GM21447 (cell line): ENCODE results near the gene OSBPL10.
"Not testable (repeated sequence)": the region's sequence is repeated elsewhere in the genome, so short reads cannot be mapped to it uniquely, and the experiment has no call there.

Experiments
- ATAC-seq: cut with Tn5 transposase; IDR thresholded peaks from one replicate; pipeline ENCODE4 v1.9.1; 2021; ENCODE audit not compliant: unreplicated experiment

Gene OSBPL10

DNA sequence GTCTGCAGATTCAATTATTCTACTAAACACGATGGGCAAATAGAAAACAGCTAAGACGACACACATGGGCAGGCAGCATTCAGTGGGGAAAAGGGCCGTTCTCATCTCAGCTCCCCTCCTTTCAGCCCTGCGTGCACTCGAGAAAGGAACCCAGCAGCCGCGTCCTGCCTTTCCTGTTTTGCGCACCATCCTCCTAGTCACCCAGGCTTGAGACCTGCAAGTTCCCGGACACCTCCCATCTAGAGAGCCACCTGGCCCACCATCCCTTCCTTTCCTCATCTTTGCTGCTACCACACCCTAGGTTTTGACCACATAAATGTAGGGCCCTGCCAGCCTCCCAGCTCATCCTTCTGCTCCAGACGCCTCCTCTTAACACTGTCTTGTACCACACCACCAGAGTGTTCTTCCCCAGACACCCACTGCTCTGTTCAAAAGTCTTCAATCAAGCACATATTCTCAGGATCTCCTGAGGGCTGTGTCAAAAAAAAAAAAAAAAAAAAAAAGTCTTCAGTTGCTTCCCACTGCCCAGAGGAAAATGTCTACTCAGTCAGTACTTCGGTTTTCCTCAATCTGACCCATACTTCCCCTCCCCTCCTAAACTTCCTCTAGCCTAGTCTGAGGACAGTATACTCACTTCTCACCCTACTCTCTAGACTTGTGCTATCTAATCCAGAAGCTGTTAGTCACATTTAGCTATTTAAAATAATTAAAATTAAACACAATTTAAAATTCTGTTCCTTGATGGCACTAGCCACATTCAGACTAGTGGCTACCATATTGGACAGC is 266.4 kb downstream of the OSBPL10 start:
- ATAC-seq, result no peak

DNA sequence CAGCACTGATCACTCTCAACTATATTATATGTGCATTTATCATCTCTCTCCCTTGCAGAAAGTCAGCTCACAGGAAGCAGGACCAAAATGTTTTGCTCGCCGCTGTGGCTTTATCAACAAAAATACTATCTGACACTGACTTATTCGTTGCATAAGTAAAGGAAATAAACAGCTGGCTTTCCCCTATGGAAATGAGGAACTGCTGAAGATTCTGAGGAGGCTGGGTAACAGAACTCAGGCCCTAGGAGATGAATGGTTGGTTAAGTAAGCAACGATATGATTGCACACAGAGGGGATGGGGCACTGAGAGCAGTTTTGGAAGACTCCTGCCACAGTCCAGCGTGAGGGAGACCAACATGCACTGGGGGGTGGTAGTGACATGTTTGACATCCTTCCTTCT is 267.2 kb downstream of the OSBPL10 start:
- no peak for ATAC-seq

DNA sequence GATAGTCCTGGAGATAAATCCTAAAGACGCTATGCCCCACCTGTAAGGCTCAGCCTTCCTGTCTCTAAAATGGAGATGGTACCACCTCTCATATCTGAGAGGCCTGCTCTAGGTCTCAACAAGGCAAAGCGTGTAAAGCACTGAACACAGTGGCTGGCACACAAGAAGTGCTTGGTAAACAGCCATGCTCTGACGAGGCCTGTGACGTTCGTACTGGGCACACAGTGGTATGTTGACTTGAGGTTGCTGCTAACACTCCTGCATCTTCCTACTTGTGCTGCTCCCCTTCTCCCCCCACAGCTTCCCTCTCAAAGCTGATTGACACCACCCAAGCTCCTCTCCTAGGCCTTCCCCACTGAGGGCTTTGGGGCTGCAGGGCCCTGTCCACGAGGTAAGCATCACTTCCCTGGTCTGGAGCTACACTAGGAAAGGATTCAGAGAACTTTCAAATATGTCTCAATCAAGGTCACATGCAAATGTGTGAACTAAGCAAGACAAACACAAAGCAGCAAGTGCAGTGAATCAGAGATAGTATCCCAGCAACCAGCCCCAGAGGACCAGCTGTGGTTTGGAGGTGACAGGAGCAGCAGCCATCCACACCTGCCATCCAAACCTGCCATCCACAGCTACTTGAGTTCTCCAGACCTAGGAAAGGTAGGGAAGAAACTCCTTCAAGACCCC is 270.8 kb downstream of the OSBPL10 start:
- no peak for ATAC-seq

DNA sequence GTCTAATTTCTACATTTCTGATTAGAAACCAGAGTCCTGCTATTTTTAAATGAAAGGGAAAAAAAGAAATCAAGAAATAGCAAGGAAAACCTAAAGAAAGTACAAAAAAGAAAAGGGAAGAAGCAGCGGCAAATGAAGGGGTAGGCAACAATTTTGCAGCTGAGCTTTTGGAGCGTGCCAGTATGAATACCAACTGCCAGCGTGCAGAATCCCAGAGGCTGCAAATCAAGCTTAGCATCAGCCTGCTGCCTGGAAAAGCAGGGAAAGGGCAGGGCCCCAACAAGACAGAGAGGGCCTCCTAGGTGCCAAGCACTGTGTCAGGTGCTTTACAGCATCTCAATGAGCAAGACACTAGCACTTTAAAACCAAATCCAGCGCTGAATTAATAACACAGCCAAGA is 271.5 kb downstream of the OSBPL10 start:
- ATAC-seq, result no peak

DNA sequence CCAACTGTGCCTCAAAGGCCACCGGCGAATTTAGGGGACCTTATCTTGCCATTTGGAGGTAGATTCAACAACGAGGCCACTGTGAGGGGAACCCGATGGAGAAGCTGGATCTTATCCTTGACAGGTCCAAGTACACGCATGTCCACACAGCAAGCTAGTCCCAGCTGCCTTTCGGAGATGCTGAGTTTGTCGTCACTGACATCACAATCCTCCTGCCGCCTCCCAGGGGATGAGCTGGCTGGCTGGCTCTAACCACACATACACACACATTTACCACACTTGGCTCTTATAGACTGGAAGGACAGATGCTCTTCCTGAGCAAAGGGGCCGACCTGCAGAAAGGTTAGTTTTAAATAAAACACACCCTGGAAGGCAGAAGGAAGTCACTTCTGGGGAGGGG is 272.1 kb downstream of the OSBPL10 start:
- ATAC-seq, result no peak

DNA sequence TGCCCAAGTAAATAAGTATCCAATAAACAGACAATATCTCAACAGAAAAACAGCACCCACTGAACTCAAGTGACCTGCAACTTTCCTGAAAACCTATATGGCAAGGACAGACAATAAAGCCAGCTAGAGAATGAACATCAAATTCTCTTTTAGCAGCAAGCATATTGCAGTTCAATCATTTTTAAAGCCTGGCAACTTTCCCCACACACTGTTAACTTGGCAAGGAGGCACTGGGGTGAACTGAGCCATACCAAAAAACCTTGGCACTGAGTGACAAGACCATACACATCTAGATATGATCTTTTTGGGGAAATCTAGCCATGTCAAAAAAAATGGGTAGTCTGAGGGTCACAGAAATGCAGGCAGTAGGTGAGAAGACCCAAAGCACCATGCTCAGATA is 273.8 kb downstream of the OSBPL10 start:
- no peak for ATAC-seq

DNA sequence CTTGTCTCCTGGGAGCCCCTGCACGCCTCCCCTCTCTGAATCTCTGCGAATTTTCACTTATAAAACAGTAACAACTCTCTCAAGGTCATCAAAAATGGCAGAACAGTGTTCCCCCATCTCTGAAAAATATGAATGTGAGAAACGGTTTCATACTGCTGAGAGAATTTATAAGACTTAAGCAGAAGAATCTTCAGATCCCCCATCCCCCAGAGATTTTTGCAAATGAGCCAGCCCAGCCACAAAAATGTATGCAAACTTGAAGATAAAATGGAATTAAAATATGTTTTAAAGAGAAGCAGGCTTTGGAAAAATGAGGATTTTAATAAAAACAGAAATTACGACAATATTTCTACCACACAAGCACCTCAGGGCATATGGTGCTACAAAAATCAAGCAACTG is 275.3 kb downstream of the OSBPL10 start:
- ATAC-seq, result no peak

DNA sequence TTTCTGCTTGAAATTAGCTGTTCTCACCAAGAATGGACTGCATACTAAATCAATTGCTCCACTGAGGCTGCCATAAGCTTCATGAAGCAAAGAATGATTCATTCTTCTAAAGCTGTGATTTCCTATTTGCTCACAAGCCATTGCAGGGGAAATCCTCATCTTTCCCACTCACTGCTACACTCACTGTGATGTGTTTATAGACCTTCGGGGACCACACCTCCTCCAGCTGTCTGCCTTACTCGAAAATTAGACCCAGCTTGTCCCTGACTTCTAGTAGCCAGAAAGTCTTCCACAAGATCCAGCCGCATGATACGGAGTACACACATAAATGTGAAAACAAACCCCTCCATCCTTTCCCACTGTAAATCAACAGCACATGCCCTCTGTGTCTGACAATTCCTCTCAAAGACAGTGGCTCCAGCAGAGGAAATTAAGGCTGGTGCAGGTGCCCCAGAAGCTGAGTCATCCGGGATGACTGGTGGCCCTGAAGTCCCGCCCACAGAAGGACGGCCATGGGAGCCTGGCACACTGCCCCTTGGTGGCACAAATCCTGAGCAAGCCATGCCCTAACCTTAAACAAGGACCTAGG is 276.4 kb downstream of the OSBPL10 start:
- ATAC-seq, result no peak

DNA sequence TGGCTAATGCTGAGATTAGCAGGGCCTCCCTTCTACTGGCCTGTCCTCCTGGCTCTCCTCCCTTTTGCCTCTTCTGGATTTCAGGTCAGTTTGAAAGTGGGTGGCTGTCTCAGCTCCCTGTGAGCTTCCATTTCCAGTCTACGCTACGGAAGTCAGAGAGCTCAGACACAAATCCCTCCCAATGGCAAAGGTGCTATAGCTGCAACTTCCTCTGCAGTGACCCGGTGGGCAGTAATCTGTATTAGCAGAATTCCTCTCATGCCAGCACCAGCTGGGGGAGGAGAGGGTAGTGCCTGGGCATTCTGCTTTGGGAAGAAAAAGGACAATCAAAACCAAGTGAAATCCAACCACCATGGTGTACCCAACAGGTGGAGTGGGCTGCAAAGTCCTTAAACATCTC is 276.9 kb downstream of the OSBPL10 start:
- no peak for ATAC-seq

DNA sequence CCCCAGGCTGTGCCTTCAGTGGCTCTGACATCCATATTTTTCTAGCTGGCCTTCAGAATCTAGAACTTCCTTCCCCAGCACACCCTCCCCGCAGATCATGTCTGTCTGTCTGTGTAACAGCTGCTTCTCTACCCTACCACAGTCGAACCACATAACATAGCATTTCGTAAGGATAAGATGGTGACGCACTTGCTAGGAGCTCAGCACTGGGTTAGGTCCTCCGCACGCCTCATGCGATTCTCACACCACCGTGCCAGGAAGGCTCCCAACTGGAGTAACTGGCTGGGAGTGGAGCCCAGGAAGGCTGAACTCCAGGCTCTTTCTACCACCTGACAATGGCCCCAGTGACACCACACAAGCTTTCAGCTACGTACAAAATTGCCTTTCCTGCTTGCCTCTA is 279.8 kb downstream of the OSBPL10 start:
- ATAC-seq, result no peak

DNA sequence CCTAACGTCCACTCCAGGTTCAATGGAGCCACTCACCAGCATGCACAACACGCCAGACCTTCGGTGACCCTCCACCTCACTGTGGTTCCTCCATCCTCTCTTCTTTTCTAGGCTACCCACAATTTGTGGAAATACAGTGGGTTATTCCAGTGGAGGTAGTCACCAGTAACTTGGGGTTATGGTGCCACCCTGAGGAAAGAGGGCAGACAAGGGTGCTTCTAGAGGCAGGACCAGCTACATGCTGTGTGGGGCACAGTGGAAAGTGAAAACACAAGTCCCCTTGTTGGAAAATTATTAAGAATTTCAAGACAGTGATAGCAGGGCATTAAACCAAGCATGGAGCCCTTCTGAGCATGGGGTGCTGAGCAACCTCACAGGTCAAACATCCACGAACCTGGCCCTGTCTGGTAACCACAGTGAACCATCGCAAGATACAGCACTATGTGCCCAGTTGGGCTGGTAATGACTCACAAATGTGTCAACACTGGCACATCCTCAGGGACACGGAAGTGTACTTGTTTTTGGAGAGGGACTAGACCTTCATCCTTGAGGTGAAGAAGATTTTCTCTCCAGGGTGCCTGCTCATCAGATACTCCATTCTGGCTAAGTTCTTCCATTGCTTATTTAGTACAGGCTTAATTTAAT is 281.6 kb downstream of the OSBPL10 start:
- no peak for ATAC-seq

DNA sequence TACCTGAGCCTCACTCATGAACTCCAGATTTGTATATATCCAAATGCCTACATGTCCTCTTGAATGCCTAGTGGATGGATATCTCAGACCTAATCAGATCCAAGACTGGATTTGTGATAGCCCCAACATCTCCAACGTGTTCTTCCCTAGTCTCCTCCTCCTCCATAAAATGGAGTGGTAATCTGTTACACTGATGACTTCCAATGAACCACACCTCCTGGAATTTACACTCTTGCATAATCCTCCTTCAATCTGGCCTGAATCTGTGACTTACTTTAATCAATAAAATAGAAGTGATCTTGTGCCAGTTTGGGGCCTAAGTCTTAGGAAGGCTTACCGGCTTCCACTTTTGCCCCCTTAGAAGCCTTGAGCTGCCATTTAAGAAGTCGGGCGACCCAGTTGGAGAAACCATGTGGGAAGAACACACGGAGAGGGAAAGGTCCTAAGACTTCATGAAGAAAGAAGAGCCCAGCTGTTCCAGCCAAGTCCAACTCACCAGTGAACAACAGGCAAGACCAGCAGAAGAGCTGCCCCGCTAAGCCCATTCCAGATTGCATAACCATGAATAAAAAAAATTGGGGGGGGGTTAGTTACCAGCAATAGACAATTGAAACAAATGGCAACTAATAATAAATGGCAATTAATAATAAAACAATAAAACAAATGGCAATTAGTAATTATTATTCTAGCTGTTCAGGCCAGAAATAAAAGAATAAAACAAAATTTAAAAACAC is 284.1 kb downstream of the OSBPL10 start:
- no peak for ATAC-seq

DNA sequence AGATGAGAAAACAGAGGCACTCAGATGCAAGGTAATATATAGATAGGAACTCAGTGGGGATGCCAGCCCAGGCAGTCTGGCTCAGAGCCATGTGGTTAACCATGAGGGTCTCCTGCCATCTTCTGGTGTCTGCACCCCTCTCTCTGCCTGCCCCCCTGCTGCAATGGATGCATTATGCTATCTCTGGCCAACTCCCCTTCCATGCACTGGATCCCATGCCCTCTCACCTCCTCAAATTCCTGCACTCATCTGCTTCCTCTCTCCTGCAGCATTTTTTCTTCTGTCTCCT is 285.1 kb downstream of the OSBPL10 start:
- no peak for ATAC-seq

DNA sequence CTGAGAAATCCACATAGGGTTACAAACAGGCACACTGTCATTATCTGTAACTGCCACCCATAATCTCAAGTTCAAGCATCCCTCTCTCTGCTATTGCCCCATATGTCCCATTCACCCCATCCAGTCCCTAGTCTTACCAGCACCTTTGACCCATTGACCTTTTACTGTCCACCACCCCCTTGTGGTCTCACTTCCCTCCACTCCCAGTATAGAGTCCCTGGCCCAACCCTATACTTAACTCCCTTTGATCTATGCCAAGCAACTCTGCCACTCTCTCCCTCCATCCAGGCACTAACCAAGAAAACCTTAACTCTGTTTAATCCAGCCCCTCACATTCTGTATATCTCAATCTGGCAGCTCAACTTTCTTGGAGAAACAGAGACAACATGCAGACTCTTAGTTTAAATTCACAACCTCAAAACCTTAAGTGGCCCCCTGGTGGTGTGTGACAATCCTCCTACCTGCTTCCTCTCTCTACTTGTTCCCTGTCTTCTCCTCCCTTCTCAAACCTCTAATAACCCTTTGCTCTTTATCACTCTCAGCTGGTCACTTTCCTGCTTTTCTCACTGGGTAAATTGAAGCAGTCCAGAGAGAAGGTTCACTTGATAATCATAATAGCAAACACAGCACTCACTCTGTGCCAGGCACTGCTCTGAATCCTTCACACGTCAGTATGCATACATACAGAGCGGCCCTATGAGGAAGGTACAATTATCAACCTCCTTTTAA is 285.6 kb downstream of the OSBPL10 start:
- ATAC-seq, result no peak

DNA sequence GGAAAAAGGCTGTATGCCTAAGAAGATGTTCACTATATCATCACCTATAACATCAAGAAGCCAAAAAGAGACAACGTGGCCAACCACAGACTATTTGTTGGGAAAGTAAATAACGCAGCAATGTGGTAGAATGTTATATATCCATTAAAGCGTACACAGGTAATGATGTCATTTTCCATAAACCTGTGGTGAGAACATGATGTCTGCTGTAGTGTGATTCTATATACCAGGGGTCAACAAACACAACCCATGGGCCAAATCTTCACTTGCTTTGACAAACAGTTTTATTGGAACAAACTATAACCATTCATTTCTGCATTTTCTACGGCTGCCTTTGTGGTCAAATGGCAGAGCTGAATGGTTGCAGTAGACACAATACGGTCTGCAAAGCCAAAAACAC is 287.7 kb downstream of the OSBPL10 start:
- no peak for ATAC-seq

DNA sequence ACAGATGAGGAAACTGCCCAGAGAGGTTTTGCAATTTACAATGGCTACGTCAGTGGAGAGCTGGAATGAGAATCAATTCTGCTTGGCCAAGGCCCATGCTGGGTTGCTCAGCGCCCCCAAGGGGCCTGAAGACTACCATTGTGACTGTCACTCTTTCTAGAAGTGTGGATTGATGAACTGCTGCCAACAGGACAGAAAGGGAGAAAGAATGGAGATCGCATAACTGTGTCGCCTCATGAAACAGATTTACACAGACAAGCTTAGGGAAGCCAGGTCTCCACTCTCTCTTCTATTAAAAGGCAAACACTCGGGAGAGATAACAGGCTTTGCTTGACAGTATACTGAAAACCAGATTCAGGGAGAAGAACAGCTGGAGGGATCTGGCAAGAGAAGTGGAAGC is 288.3 kb downstream of the OSBPL10 start:
- no peak for ATAC-seq

DNA sequence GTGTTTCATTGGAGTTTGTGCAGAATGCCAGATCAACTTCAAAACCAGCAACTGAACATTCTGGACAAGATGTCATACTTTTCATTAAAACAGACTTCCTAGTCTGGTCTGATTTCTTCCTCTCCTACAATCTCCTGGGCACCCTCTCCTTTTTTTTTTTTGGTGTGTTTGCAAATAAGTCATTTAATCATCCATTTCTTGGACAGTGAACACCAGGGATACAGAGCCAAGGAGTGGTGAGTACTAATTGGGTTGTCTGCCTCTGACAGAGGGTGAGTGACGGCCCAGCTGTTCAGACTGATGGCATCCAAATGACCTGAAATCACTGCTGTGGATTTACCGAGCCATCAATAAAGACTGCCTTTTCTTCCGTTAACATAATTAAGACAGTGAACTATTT is 290.3 kb downstream of the OSBPL10 start:
- no peak for ATAC-seq

DNA sequence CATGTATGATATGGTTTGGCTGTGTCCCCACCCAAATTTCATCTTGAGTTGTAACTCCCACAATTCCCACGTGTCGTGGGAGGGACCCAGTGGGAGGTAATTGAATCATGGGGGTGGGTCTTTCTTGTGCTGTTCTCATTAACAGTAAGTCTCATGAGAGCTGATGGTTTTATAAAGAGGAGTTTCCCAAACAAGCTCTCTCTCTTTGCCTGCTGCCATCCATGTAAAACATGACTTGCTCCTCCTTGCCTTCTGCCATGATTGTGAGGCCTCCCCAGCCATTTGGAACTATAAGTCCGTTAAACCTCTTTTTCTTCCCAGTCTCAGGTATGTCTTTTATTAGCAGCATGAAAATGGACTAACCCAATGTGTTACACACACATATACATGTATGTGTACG is 291.5 kb downstream of the OSBPL10 start:
- ATAC-seq, result not testable (repeated sequence)

DNA sequence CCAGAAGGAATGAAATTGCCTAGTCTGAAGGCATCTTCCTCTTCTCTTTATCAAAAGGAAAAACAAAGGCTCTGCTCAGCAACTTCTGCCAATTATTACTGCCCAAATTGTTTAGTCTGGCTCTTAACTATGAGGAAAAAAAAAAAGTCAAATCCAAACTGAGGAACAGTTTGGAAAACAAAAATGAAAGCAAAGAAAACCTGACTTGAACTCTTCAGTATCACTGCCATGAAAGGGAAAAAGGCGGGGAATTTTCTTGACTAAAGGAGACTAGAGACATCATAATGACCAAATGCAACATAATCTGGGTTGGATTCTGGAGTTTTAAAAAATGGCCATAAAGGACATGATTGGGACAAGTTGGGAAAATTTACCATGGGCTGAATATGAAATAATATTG is 292.1 kb downstream of the OSBPL10 start:
- ATAC-seq, result no peak

DNA sequence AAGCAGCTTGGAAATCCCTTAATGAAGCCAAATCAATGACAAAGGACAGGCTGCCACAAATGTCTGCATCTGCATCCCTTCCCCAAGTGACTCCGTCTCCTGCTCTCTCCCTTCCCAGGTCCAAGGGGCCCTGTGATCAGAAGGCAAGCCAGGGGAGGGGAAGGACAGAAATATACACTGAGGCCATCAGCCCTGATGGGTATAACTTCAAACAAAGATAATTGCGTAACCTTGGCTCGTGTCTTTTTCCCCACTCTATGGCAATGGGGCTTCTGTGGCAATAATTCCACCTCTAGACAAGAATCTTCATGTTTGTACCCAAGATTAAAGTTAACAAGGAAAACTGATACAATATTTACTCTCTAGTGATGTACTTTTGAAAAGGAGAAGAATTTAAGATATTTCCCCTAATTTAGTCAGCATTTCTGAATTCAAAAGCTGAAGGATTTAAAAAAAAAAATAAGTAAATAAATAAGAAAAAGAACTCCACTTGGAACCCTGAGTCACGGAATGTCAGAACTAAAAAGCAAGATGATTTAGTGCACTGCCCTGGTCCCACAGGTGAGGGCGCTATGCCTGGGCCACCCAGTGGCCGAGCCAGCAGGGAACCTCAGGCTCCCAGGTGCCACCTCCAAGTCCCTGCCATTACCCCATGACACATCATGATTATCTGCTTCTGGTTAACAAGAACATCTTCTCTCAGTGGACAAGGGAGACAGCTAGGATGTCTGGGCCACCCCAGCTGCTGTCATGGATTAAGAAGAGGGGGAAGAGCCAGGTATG is 293.9 kb downstream of the OSBPL10 start:
- ATAC-seq, result no peak
